Activated effector memory CD4-positive, alpha-beta T cell treated with anti-CD3 and anti-CD28 coated beads, Interleukin-2, amount 50 U/mL, for 16 hours (primary cell): Measurements from ENCODE around the gene KLHL6.
"Not testable (repeated sequence)": the region's sequence is repeated elsewhere in the genome, so short reads cannot be mapped to it uniquely, and the experiment has no call there.

Experiments
- DNase-seq: peaks from one replicate; pipeline ENCODE4 v3.0.0-alpha.2; 2020

KLHL6 gene

DNA sequence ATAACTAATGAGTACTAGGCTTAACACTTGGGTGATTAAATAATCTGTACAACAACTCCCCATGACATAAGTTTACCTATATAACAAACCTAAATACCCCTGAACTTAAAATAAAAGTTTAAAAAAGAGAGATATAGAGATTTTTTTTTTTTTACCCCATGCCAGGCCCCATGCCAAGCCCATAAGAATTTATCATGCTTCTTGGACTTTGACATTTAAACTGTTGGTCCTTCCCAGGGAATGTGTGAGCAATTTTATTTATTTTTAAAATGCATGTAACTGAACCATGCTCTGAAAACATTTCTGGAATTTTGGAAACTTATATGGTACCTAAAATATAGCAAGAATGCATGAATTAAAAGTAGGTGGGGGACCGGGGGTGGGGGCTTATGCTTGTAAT lies 26.3 kb downstream of the KLHL6 start:
- DNase-seq, result no peak

- not testable (repeated sequence) for DNase-seq
Observed at GRCh38 chr3:183528758-183529157, 26.7 kb downstream of the KLHL6 start.

DNA sequence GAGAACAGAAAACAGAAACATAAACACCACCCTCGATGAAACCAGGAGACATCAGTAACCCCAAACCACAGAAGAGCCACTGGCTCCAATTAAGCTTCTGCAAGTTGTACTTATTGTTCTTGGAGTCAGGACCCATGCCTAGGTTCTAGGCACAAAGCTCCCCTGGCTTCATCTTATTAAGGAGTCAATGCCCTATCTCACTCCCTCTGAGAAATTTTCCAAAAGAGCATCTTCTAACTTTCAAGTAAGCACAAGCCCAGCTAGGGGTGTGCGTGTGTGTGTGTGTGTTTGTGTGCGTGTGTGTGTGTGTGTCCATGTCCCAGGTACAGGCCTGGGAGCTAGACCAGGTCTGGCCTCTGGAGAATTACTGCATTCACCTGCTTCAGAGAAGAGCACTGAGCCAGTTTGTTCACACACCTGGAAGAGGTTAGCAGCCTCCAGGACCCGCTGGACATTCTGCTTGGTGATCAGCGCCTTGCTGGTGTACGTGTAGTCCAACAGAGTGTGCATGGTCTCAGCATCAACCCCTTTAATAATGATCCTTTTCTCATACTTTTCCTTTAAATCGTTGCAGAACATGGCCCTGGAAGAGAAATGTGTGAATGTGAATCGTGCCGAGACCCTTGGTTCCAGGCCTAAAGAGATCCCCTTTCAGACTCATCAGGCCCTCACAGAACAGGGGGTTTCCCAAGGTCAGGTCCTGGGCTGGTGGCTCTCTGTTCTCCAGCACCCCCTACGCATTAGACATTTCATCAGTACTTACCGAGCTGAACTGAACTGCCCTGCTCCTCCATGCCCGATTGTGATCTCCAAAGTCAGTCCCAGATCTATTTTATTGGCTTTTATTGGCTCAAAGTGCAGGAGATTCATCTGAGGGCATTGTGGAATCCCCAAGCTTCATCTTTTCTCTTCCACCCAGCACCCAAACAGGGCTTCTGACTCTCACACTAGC lies 27.8 kb downstream of the KLHL6 start:
- no peak for DNase-seq

- DNase-seq, result no peak
Observed at GRCh38 chr3:183526838-183527427, 28.6 kb downstream of the KLHL6 start.

DNA sequence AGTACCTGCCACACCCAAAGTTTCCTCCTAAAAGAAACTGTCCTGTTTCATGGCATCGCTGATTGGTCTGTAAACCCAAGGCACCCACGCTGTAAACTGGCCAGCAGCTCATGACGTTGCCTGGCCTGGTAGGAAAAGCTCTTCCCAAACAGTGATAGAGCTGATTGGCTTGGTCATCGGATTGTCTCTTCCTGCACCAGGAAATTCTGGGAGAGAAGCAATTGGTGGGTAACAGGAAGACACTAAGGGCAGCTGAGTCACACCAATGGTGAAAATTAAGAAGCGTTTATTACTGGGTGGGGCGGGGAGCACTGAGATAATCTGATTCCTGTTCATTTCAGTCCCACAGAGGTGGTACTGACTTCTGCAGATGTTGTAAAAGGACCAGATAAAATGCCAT lies 31.0 kb downstream of the KLHL6 start:
- DNase-seq, result peak; percentile 21

GRCh38 chr3:183520741-183521556 lies 34.6 kb downstream of the KLHL6 start:
- not testable (repeated sequence) for DNase-seq

GRCh38 chr3:183520295-183520694 lies 35.2 kb downstream of the KLHL6 start:
- not testable (repeated sequence) for DNase-seq

DNA sequence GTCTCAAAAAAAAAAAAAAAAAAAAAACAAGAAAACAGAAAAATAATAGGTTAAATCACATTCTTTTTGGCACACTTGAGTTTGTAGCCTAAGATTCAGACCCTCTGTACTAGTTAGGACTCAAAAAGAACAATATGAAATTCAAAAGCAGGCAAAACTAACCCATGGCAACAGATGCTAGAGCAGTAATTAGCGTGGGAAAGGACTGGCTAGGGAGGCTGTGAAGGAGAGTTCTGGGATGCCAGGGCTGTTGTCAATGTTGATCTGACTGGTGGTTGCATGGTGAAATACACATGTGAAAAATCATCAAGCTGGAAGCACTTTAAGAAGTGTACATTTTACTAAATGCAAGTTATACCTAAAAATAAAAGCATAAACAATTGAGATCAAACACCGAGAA lies 35.6 kb downstream of the KLHL6 start:
- no peak for DNase-seq

GRCh38 chr3:183518491-183519251 lies 36.8 kb downstream of the KLHL6 start:
- no peak for DNase-seq

DNA sequence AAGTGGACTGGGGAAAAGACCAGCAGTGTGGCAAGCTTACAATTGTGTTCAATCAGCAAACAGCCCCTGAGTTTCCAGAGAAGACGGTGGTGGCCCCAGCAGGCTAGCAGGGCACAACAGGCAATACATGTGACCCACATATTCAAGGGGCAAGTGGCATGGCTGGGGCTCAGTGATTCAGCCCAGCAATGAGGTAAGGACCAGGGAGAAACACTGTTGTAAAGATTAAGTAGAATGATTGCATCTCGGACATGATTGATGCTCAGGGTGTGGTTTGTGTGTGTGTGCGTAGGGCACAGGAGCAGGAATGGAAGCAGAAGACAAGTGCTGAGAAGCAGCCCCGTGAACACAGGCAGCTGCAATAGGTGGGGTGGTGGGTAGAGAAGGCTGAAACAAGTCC lies 37.9 kb downstream of the KLHL6 start:
- no peak for DNase-seq

DNA sequence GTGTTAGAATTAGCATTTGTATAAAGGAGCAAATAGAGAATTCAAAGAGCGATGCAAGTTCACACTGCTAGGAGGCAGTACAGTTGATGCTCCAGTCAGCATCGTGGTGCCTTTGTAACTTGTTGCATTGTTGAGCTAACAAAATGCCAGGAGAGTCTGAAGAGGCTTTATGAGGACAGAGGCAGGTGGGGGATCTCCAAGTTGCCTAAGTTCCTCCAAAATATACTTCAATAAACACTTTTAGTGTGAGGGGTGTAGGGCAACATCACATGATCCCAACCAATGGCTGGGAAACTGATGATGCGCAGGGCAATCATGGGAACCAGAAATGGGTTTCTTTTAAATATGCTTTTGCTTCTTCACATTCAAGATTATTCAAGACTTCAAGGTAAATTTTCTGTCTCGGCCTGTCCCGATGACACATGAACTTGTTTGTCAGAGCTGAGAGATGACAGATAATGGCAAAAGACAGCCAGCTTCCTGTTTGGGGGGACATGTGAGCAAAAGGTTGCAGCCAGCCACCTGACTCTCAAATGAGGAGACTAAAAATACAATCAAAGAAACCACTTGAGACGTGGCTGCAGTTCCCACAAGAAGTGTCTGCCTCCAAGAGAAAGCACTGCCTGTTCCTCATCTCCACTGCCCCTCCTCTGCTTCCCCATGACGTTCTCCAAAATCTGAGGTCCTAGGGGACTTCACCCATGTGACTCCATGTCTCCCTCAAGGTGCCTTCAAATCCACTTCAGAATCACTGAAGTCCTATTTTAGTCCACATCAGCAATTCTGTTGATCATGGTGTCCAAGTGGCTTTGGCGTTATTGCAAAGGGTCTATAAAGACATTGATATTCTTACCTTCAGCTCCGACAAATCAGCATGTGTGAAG lies 39.3 kb downstream of the KLHL6 start:
- peak; percentile 78 for DNase-seq

- DNase-seq, result no peak
Observed at GRCh38 chr3:183514021-183514420, 41.5 kb downstream of the KLHL6 start.

DNA sequence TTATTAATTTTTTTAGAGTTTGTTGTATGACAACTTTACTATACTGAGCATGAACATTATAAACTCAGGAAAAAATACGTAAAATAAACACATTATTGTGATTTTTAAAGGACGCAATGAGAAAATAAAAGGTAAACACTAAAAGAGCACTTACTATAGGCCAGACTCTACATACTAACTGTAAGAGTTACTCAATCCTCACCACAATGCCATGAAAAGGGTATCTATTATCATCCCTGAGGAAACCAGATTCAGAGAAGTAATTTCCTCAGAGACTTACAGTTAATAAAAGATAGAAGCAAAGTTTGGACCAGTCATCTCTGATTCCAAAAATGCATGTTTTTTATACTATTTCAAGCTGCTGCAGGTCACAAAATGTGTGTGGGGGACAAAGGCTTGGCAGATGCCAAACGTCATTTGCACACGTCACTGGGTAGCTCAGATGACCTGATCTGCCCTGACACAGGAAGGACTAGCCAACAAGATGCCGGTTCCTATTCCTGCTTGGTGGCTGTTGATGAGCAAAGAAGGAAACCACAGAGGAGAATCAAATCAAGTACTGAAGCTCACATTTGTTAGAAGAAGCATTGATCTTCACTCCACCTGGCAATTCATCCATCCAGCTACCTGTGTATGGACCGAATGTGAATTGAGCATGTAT lies 42.3 kb downstream of the KLHL6 start:
- DNase-seq, result peak; percentile 71

- DNase-seq, result not testable (repeated sequence)
Observed at GRCh38 chr3:183511286-183512131, 44.0 kb downstream of the KLHL6 start.

DNA sequence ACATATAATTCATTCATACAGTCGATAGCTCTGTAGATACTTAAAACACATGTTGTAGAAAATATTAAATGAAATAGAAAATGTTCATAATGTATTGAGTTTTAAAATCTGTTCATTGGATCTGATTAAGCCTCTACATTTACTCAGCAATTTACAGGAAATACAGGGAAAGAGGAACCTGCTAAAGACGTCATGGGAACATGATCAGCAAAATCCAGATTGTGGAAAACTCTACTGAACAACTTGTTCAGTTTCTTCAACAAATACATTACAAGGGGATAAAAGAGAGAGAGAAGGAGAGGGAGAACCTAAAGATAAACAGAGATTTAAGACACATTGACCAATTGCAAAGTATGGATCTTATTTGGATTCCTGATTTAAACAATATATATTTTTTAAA lies 46.7 kb downstream of the KLHL6 start:
- no peak for DNase-seq

DNA sequence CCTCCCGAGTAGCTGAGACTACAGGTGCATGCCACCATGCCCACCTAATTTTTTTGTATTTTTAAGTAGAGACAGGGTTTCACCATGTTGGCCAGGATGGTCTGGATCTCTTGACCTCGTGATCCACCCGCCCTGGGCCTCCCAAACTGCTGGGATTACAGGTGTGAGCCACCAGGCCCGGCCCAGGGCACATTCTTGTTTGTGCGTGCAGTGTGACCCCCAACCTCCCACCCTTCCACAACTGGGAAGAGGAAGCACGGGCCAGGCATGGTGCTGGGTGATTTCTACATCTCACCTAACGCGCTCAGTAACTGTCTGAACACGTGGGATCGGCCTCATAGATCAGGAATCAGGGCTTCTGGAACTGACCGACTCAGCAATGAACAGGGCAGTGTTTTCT lies 48.0 kb downstream of the KLHL6 start:
- no peak for DNase-seq

DNA sequence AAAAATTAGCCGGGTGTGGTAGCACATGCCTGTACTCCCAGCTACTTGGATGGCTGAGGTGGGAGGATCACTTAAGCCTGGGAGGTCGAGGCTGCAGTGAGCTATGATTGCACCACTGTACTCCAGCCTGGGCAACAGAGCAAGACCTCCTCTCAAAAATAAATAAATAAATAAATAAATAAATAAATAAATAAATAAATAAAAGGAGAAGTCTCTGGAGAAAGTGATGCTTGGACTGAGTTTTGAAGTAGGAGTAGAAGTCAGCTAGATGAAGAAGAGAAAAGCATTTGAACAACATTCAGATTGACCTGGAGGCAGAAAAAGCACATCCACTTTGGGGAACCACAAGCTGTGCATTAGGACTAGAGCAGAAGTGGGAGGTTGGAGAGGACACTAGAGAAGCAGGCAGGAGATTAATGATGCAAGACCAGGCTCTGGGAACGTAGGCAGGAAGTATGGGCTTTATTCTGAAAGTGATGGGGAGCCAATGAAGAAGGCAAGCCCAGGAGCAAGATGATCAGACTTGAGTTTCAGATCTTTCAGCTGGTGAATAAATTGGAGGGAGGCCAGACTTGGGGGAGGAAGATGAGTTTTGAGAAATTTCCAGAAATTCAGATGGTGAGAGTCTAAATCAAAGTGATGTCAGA lies 48.7 kb downstream of the KLHL6 start:
- DNase-seq, result no peak

GRCh38 chr3:183504597-183504996 lies 50.9 kb downstream of the KLHL6 start:
- no peak for DNase-seq

- DNase-seq, result no peak
Observed at GRCh38 chr3:183503746-183504145, 51.8 kb downstream of the KLHL6 start.
